22Rv1 (cell line): ENCODE measurements around the gene MCMBP.

Source experiments
- H3K27ac ChIP-seq: fragments of 450-650 bp; 2 replicates; pipeline ENCODE4 v1.5.1; 2017
- ZFX ChIP-seq: fragments of 450-650 bp; IDR thresholded peaks from 2 replicates; pipeline ENCODE4 v1.6.1; 2017; ENCODE audit warnings: antibody characterized with exemption, borderline replicate concordance
- TF ChIP-seq, protein P1 (sequence below): fragments of 450-650 bp; IDR thresholded peaks from 2 replicates; pipeline ENCODE4 v1.5.1; 2017; ENCODE audit warnings: mild to moderate bottlenecking

MCMBP gene

GRCh38 chr10:119821182-119821581 lies 51.5 kb downstream of the MCMBP start:
- H3K27ac ChIP-seq, result no peak overlapping the region
- TF ChIP-seq ZFX, result no peak
- TF ChIP-seq, protein P1, sequence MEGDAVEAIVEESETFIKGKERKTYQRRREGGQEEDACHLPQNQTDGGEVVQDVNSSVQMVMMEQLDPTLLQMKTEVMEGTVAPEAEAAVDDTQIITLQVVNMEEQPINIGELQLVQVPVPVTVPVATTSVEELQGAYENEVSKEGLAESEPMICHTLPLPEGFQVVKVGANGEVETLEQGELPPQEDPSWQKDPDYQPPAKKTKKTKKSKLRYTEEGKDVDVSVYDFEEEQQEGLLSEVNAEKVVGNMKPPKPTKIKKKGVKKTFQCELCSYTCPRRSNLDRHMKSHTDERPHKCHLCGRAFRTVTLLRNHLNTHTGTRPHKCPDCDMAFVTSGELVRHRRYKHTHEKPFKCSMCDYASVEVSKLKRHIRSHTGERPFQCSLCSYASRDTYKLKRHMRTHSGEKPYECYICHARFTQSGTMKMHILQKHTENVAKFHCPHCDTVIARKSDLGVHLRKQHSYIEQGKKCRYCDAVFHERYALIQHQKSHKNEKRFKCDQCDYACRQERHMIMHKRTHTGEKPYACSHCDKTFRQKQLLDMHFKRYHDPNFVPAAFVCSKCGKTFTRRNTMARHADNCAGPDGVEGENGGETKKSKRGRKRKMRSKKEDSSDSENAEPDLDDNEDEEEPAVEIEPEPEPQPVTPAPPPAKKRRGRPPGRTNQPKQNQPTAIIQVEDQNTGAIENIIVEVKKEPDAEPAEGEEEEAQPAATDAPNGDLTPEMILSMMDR, result no peak

DNA sequence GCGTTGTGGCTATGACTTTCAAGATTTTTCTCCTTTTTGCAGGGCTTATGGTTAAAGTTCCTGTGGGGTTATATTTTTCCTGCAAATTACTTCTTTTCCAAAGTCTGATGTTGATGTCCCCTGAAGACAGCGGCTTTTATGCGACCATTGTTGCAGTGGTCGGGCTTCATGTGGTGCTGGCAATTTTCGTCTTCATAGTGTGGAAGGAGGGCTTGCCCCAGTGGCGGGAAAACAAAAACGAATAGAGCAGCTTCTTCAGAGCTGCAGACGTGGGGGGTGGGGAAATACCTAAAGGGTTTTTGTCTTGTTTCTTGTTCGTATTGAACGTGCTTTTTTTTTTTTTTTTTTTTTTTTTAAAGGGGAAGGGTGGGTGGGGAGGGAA lies 53.8 kb downstream of the MCMBP start:
- H3K27ac ChIP-seq, result no peak overlapping the region
- no peak for TF ChIP-seq ZFX
- TF ChIP-seq, protein P1, result no peak

GRCh38 chr10:119817991-119818888 lies 54.4 kb downstream of the MCMBP start:
- no peak overlapping the region for H3K27ac ChIP-seq
- no peak for TF ChIP-seq ZFX

DNA sequence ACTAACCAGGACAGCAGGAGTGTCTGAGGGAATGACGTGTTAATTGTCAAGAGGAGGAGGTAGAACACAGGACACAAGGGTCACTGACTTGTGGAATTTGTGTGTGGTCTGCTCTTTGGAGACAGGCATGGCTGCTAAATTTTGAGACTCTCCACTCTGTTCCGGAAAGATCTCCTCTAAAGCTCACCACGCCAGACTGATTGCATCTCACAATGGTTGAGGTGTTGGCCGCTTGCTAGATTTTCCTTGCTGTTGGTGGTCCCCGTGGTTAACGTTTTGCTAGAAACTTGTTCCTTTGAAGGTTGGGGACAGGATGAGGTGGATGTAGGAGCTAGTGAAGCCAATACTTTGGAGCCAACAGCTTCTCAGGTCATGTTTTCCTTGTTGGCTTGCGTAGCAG lies 57.0 kb downstream of the MCMBP start:
- no peak overlapping the region for H3K27ac ChIP-seq
- TF ChIP-seq ZFX, result no peak
- TF ChIP-seq, protein P1, result no peak

DNA sequence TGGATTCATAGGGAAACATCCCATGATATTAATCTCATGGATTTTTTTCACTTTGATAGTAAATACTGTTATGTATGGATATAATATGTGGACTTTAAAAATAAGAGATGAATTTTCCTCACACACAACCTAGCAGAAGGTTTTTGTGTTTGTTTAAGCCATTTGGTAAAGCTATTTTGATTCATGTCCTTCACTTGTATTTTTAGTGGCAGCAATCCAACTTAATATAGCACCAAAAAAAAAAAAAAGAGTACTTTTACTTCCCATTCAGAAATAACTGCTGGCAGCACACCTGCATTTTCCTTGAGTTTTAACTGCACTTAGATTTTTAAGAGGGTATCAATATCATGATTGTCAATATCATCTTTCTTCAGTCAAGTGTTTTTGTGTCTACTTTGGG lies 60.0 kb downstream of the MCMBP start:
- no peak for TF ChIP-seq ZFX
- TF ChIP-seq, protein P1, result no peak
- no peak overlapping the region for H3K27ac ChIP-seq

DNA sequence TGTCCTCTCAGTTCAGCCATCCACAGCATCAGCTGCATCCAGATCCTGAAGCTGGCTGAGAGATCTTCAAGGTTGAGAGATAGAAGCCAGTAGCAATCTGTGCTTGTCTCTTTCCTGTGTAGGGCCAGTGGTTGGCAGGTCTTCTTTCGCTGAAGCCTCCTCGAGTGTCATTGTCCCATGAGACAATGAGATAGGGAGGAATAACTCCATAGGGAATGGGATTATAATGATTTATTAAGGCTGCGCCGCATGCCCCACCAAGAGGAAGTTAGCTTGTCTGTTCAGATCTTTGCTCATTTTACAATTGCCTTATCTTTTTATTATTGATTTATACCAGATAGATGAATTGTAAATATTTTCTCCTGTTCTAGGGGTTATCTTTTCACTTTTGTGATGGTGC lies 61.5 kb downstream of the MCMBP start:
- no peak overlapping the region for H3K27ac ChIP-seq
- TF ChIP-seq ZFX, result no peak
- TF ChIP-seq, protein P1, result no peak

GRCh38 chr10:119807960-119808697 lies 64.5 kb downstream of the MCMBP start:
- TF ChIP-seq ZFX, result no peak
- TF ChIP-seq, protein P1, result no peak
- H3K27ac ChIP-seq, result no peak overlapping the region
